NCI-H345 (cell line): Measurements from ENCODE around the gene TGFBR3L.
A peak's percentile ranks its signal among the peaks of the same experiment; 100 is the strongest.
"Not testable (repeated sequence)": the region's sequence is repeated elsewhere in the genome, so short reads cannot be mapped to it uniquely, and the experiment has no call there.

Source experiments
- DNase-seq: peaks from one replicate; lab custom pipeline; 2025; lab: John Stamatoyannopoulos, UW

TGFBR3L gene

DNA sequence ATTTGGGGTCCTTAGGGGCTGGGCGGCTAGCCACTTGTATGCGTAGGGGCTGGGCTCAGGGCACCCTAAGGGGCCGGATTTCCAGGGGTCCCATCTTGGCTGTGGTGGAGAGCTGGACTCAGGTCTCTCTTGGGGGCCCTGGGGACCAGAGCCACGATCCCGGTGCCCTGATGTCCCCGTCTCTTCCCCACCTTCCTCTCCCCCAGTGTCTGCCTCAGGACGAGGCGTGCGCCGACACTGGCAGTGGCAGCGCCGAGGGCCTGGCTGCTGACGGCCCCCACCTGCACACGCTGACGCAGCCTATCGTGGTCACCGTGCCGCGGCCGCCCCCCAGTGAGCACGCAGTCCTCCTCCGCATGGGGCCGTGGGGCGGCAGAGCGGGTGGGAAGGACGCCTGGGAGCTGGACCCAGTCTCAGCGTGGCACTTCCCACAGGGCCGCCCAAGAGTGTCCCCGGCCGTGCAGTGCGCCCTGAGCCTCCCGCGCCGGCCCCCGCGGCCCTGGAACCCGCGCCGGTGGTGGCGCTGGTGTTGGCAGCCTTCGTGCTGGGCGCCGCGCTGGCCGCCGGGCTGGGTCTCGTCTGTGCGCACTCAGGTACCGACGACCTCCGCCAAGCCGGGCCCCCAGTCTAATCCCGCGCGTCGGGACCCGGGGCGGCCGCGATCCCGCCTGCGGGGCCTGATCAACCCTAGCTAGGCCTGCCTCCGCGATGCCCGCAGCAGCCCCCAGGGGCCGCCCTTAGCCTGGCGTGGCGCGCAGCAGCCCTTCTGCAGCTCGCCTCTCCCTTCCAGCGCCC, 2.8 kb downstream of the TGFBR3L start:
- DNase-seq, result peak; percentile 47

DNA sequence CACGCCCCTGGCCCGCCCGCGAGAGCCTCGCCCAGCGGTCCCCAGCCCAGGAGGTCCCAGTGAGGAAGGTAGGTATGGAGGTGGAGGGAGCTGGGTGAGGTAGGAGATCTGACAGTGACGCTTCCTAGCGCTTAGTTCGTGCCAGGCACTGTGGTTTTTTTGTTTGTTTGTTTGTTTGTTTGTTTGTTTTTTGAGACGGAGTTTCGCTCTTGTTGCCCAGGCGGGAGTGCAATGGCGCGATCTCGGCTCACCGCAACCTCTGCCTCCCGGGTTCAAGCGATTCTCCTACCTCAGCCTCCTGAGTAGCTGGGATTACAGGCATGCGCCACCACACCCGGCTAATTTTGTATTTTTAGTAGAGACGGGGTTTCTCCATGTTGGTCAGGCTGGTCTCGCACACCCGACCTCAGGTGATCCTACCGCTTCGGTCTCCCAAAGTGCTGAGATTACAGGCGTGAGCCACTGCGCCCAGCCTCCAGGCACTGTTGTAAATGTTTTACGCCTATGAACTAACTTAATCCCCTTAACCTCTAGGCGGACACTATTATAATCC, 3.5 kb downstream of the TGFBR3L start:
- not testable (repeated sequence) for DNase-seq

DNA sequence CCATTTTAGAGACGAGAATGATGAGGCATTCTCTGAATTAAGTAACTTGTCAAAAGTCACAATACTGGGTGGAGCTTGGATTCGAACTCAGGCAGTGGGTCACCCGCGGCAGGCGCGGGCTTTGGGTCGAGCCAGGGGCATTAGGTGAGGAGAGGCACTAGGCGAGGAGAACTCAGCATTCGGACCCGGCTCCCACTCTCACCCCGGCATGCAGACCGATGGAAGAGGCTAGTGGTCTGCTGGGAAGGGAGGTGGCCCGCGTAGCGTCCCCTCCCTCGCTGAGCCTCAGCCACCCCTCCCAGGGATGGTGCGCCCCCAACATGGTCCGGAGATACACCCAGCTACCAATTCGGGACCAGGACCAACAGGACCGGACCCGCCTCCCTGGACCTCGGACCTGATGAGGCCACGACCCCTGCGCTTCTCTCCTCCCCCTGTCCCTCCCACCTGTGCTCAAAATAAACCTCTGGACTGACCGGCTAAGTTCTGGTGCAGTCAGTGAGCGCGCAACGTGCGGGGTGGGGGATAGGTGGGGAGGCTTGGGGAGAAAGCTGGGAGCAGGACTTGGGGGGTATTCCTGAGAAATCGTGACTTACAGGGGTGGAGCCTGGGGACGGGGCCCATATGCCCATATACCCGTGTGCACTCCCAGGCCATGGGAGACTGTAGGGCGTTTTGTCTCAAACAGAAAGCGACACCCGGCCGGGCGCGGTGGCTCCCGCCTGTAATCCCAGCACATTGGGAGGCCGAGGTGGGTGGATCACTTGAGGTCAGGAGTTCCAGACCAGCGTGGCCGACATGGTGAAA, 4.2 kb downstream of the TGFBR3L start:
- no peak for DNase-seq

DNA sequence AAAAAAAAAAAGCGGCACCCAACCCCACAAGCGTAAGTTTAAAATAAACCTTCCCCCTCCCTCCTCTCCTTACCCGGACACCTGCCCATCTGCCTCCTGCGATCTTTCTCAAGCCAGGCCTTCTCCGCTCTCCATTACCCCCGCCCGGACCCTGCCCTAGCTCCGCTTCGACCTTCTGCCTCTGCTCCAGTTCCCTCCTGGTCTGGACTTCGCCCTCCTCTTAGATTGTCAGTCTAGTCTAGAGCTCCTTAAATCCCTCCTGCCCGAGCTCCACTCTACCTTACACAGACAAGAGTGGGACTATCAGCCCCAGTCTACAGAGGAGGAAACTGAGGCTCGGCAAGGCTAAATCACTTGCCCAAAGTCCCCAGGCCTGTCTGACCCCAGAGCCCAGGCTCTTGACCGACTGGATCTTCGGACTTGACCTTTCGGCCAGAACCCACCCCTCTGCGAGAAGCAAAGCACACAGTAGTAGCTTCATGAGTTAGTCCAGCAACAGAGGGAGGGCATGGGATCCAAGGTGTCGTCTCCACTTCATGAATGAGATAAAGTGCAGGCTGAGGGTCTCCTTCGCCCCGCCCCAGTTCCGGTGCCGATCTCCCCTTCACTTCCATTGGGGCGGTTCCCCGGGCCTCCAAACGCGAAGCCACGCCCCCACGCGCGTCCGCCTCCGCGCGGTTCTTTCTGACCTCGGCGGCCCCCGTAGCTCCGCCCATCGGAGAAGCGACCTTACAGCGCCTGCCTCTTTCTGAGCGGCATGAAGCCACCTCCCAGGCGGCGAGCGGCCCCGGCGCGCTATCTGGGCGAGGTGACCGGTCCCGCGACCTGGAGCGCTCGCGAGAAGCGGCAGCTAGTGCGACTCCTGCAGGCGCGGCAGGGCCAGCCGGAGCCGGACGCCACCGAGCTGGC, 5.2 kb downstream of the TGFBR3L start, which contains the start of gene SNAPC2:
TSS of gene SNAPC2 (plus strand) at position 729 of the 909 bp plus-strand sequence. CDS start at position 758, 29 bp downstream.
- peak; percentile 94 for DNase-seq

DNA sequence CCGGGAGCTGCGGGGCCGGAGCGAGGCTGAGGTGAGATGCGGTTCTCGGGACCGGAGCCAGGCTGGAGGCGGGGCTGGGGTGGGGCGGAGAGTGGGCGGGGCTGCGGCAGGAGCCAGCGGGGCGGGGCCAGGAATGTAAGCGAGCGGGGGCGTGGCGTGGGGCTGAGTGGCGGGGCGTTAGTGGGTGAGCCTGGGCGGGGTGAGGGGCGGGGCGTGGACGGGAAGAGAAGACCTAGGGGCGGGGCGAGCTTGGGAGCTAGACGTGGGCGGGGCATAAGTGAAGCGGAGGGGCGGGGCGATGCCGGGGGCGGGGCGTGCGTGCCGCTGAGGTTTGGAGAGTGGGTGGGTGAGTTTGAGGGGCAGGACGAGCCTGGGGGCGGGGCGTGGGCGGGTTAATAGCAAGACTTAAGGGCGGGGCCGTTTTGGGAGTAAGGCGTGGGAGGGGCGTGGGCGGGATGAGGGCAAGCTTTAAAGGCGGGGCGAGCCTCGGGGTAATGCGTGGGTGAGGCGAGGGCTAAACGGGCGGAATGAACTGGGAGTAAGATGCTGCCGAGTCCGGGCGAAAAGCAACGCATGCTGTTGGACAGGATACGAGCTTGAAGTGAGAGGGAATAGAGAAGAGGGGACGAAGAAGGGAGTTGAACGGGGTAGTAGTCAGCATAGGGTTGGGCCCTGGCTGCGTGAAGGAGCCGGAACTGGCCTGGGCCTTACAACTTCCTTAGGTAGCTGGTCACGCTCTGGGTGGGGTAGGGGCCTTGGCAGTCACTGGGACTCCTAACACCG, 6.1 kb downstream of the TGFBR3L start:
- peak; percentile 97 for DNase-seq

DNA sequence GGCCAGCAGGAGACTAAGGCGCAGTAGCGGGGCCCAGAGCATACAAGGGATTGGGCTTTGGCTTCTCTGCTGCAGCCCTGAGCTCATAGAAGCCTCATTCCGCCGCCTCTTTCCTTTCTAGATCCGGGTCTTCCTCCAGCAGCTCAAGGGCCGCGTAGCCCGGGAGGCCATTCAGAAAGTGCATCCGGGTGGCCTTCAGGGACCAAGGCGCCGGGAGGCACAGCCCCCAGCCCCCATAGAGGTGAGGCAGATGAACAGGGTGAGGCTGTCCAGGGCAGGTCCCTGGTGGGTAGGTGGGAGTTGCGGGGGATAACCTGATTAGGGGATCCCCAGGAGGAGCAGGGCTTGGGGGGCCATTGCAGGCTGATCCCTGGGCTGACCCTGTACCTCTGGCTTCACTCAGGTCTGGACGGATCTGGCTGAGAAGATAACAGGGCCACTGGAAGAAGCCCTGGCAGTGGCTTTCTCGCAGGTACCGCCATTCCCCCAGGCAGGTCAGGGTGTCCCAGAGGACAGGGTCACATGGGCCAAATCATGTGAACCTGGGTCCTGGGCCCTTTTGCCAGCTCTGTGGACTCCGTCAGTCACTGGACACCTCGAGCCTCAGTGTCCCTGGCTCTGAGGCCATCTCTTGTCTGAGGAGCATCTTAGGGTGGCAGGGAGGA, 6.8 kb downstream of the TGFBR3L start:
- DNase-seq, result peak; percentile 59

DNA sequence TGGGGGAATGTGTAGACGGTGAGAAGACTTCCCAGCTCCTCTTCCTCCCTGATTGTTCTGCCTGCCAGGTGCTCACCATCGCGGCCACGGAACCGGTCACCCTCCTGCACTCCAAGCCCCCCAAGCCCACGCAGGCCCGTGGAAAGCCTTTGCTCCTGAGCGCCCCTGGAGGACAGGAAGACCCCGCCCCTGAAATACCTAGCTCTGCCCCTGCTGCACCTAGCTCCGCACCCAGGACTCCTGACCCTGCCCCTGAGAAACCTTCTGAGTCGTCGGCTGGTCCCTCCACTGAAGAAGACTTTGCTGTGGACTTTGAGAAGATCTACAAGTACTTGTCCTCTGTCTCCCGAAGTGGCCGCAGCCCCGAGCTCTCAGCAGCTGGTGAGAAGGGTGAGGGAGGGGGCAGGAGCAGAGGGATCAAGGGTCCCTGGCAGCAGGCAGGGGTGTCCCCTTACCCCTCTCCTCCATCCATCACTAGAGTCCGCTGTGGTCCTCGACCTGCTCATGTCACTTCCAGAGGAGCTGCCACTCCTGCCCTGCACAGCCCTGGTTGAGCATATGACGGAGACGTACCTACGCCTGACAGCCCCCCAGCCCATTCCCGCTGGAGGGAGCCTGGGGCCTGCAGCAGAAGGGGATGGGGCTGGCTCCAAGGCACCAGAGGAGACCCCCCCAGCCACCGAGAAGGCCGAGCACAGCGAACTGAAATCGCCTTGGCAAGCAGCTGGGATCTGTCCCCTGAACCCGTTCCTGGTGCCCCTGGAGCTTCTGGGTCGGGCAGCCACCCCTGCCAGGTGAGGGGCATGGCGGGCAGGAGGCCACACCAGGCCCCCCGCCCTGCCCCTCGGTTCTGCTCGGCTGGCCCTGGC, 7.6 kb downstream of the TGFBR3L start:
- DNase-seq, result no peak

DNA sequence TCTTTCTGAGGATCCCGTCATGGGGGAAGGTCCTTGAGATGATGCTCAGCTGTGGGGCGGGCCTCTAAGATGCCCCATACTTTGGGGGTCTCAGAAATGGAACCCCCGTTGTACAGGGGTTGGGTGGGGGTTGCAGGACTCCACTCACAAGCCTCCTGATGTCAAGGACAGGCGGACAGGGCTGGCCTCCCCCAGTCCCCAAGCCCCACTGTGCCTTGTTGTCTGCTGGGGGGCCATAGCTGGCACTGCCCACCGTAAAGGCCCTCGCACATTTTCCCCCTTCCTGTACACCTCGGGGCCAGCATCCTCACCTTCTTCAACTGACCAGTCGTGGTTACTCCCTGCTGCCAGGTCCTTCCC, 8.2 kb downstream of the TGFBR3L start:
- no peak for DNase-seq

DNA sequence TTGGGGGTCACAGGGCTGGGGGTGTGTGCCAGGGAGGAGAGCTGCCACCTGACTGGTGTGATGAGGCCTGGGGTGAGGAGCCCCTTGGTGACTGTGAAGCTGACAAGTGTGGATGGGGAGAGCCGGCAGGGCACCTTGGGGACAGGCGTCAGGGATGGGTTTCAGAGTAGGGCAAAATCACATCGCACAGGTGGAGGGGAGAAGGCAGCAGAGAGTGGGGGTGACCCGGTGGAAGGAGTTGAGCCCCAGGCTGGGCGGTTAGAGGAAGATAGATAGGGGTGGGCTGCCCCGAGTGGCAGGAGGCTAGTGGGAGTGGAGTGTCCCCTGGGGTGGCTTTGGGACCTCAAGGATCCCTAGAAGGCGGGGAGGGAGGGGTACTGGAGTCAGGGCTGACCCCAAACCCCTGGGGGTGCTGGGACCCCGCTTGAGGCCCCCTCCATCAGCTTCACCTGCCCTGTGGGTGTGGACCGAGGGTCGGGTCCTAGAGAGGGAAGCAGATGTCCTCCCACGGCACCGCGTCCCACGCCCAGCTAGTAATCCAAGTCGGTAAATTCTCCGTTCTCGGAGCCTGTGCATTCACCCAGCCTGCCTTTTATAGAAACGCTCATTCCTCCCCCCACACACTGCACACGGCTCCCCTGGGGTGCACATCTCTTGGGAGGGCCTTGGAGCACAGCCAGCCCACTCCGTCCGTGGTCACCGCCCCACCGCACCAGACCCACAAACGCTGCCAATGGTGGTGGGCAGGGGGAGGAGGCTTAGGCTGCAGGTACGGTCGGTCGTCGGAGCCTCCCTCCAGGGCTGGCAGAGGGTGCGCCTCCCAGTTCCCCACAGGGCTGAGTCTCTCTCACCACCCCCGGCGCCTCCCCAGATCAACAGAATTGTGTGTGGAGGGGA, 8.9 kb downstream of the TGFBR3L start:
- DNase-seq, result no peak

DNA sequence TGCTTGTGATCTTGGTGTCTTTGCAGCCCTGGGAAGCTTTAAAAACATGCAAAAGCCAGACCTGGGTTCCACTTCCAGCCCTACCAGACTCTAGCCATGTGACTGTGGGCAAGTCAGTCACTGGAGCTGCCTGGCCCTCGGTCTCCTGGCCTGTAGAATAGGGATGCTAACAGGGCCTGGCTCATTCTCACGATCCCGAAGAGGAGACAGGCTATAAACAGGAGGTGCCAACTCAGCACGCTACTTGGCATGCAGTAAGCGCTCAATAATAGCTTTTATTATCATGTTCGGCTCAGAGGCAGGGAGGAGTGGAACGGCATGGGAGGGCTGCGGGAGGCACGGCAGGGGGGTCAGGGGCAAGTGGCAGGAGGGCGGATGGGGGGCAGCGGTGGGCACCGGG, 9.6 kb downstream of the TGFBR3L start:
- no peak for DNase-seq

DNA sequence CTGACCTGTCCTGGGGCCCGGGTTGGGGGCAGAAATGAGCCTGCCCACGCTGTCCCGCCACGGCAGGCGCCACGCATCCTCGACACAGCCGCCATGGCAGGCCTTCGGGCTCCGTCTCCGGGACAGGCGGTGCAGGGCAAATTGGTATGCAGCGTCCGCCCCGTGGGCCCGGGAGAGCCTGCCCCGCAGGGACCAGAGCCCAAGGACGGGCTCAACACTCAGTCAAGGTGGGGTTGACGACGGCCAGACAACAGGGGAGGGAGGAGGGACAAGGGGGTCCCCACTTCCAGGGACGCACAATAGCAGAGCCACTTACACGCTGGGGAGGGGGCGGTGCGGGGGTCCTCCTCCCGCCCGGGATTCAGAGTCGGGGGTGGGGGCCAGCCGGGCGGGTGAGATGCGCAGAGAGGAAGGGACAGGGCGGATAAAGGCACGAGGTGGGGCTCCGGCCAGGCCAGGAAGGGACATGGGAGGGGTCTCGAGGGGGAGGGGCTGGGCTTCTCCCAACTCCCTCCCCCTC, 10.1 kb downstream of the TGFBR3L start:
- DNase-seq, result no peak

DNA sequence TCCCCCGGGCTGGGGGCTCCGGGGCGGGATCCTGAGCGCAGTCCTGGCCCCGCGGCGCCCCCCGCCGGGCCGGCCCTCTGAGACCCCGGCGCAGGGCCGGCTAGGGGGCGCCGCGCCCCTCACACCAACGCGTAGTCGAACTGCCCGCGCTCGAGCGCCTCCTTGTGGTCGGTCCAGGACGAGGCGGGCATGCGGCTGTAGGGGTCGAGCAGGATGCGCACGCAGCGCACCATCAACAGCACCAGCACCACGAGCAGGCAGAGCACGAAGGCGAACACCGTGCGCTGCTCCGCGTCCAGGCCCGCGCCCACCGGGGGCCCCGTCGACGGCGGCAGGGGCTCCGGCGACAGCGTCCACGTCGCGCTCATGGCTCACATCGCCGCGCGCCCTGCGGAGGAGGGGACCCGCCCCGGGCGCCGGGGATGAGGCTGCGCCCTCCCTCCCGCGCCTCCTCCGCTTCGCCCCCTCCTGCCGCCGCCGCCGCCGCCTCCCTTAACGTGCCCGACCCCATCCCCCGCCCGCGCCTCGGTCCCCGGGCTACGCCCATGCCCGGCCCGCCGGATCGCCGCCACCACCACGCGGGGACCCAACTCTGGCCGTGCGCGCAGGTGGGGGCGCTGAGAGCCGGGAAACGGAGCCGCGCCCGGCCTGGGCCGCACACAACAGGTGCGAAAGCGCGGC, 10.7 kb downstream of the TGFBR3L start:
- peak; percentile 77 for DNase-seq

DNA sequence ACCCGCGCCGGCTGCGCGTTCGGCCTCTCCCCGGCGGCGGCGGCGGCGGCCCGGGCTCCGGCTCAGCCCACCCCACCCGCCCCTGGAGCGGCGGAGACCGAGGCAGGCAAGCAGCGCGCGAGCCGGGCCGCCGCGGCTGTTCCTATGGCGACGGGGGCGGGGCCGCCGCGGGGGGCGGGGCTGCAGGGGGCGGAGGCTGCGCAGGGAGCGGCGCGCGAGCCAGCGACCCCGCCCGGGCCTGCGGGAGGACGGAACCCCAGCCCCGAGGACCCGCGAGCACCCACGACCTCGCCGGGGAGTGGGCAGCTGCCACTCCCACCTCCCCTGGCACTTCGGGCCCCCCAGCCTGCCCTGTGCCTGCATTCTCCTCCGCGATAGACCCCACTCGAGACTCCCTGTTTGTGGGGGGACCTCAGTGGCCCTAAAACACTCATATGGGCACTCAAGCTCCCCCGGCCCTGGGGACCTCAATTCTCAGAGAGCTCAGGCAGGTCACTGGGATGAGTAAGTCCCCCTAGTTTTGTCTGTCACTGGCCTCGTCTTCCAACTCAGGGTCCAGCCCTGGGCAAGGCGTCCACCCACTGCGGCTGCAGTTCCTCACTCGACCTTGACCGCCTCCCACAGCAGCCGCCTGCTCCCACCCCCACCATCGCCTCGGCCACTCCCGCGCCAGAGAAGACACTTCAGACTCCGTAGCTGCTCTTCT, 11.5 kb downstream of the TGFBR3L start, which contains the start of gene CTXN1:
TSS of gene CTXN1 (minus strand) at position 115 of the 706 bp plus-strand sequence. CDS start 597 bp downstream, outside the sequence.
- peak; percentile 73 for DNase-seq

DNA sequence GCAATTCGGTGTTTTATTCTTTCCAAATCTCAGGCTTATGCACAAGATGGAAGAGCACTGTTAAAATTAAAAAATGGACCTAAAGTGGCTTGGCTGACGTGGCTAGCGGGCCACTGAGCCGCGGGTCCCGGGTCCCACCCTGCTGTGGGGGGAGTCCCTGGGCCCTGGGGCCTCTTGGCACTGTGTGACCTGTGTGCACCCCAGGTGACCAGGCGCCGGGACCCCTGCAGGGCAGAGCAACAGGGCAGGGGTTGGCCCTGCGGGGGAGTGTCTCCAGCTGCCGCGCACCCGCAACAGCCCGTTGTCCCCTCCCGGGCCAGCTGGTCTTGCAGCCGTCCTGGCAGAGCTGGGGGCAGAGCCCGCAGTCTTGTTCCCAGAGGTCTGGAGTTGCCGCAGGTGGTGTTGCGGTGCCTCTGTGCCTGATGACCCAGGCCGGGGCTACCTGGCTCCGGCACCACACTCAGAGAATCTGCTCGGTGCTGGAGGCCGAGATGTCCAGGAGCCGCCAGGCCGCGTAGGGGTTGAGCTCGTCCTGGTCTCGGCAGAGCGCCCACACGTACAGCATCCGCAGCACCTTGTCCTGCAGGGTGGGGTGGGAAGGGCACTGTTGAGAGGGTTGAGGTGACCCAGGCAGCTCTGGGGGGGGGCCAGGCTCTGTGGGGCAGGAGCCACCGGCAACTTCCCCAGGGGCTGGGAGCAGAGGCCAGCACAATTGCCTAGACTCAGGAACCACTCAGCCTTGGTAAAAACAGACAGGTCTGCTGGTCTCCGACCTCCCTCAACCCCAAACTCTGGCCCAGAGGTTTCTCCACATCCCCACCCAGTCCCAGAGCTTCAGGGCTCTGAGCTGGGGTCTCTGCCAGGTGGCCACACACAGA, 12.3 kb downstream of the TGFBR3L start:
- no peak for DNase-seq

DNA sequence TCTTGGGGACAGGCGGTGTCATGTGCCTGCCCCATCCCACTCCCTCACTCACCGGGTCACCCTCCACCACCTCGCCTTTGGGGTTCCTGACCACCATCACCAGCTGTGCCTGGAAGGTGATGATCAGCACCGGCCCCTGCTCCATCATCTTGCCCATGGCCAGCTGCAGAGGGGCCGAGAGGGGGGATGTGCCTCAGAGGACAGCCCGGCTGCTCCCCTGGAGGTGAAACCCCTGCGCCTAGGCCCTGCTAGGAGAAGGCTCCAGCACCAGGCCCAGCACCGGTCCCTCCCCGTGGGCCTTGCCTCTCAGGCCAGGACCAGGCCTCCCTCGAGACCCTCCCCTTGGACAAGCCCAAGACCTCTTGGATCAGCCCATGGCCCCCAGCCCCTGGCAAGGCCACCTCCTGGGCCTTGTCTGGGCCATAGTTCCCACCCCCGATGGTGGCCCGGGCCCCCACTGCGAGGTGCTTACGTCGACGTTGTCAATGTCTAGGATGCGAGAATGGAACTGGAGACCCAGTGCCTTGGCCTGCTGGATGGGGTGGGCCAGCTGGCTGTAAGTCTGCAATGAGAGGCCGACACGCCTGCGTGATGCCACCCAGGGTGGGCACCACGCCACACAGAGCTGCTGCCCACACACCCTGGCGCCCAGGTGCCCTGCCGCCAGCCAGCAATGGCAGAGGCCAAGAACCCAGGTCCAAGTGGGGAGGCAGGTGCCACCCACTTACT, 13.1 kb downstream of the TGFBR3L start:
- no peak for DNase-seq
